GM19238 (cell line): ENCODE measurements around the gene HASPIN.

ENCODE experiments used
- DNase-seq: peaks from one replicate; pipeline ENCODE4 v3.0.0; 2011; ENCODE audit warnings: low spot score; ENCODE audit not compliant: insufficient read length

The HASPIN gene

DNA sequence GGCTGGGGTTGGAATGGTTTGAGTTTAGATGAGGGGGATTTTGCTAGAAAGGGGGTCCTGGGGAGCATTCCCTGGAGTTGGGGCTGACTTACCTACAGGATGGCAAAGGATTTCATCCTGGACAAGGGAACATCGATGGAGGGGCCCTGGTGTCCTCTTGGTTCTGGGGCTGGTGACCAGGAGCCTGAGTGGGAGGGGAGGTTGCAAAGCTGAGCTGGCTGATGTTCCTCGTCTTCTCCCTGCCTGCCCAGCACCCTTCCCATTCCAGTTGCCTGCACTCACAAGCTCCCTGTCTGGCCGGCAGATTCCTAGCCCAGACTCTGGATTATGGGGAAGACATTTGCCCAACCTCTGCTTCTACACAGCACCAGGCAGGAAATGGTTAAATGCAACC is 40.1 kb downstream of the HASPIN start:
- no peak for DNase-seq

- no peak for DNase-seq
These were observed 42.3 kb downstream of the HASPIN start for GRCh38 chr17:3765981-3766380.

DNA sequence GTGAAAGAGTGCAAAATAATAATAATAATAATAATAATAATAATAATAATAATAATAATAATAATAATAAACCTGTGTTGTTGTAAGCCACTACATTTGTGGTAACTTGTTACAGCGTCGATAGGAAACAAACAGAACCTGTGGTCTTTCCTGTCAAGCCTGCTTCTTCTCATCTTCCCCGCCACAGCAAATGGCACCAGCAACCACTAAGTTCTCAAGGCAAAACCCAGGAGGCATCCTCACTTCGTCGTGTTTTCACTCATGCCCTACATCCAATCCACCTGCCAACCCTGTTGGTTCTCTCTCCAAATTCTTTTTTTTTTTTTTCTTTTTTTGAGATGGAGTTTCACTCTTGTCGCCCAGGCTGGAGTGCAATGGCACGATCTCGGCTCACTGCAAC is 43.1 kb downstream of the HASPIN start:
- no peak for DNase-seq

GRCh38 chr17:3768341-3768740 is 44.6 kb downstream of the HASPIN start:
- DNase-seq: no peak

DNA sequence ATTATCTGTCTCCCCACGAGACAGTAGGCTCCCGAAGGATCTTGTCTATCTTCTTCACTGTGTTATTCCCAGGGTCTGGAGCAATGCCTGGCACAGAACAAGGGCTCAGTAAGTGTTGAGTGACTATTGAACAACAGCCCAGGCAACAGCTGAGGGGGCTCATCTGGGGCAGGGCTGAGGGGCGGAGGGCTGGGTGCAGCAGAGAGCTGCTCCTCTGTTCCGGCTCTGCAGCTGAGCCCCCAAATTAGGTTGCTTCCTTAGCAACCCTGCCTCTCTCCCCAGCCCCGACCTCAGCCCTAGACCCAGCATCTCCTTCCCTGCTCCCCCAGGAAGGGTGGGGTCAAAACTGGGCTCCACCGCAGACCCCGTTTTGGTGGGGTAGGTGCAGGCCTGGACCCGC is 45.1 kb downstream of the HASPIN start:
- no peak for DNase-seq

DNA sequence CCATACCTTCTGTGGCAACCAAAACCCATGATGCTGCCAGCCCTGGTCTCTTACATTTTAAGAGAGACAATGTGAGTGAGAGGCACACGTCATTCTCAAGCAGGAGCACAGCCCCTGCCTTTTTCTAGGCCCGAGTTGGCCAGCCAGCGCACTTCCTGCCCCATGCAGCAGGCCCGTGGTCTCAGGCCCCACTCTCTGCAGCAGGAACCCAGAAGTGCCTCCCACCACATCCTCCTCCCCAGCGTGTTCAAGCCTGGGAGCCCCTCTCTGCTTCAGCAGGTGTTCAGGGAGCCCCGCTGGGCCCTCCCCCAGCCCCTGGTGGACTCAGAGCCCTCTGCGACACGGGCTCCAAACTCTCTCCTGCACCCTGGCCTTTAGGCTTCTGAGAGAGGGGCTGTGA is 46.8 kb downstream of the HASPIN start:
- DNase-seq: no peak

- DNase-seq: no peak
These were observed 47.4 kb downstream of the HASPIN start for GRCh38 chr17:3771140-3771539.

DNA sequence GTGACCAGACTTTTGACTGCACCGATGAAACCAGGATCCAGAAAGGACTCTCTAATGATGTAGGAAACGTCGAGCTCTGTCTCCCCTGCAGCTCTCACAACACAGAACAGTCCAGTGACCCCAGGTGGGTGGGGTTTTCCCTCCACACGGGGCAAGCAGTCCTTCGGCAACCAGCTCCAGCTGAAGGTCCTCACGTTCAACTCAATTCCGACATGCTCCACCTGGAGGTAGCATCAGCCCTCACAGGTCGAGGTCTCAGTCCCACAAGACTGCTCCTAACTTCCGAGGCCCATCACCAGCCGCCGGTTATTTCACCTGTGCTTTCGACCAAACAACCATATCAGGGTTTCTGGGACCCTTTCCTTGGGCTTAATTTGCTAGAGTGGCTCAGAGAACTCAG is 49.1 kb downstream of the HASPIN start:
- no peak for DNase-seq

GRCh38 chr17:3773511-3773910 is 49.8 kb downstream of the HASPIN start:
- DNase-seq: no peak

DNA sequence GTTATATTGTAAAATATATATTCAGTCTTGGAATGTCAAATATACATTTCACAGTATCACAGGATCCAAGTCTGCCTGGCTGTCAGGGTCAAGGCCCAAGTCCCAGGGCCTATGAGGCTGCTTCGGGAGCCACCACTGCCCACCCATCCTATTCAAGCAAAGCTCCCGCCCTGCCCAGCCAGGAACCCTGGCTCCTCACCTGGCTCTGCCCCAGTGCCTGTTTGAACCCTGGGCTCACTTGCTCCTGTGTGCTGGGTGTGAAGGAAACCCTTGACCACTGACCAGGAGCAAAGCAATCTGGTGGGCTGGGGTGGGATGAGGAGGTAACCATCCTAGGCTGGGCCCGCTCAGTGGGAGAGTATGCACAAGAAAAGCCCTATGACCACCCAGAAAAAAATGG is 50.3 kb downstream of the HASPIN start:
- DNase-seq: no peak
